ENCODE measurements around the gene EYA3.

The EYA3 gene

DNA sequence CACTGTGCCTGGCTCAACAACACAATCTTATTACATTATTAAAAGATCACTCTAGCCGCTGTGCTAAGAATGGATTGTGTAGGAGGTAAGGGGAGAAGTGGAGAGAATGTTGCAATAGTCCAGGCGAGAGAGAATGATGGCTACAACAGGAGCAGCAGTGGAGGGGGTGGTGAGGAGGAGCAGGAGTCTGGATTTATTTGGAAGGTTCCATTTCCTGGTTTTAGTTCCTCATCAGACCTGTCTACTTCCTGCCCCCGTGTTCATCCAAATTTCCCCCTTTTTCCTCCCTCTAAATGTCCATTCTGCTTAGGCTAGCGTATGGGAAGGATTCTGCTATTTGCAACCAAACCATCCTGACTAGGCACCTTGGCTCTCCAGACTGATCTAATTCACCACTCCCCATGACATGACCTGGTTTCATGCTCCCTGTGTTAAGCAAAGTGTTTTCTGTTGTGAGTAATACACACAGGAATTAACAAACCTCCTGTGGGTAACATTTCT is 35.1 kb upstream of the EYA3 start:
- TF ChIP-seq, protein P1, sequence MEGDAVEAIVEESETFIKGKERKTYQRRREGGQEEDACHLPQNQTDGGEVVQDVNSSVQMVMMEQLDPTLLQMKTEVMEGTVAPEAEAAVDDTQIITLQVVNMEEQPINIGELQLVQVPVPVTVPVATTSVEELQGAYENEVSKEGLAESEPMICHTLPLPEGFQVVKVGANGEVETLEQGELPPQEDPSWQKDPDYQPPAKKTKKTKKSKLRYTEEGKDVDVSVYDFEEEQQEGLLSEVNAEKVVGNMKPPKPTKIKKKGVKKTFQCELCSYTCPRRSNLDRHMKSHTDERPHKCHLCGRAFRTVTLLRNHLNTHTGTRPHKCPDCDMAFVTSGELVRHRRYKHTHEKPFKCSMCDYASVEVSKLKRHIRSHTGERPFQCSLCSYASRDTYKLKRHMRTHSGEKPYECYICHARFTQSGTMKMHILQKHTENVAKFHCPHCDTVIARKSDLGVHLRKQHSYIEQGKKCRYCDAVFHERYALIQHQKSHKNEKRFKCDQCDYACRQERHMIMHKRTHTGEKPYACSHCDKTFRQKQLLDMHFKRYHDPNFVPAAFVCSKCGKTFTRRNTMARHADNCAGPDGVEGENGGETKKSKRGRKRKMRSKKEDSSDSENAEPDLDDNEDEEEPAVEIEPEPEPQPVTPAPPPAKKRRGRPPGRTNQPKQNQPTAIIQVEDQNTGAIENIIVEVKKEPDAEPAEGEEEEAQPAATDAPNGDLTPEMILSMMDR (IDR thresholded peaks at IDR 0.05; ENCODE audit: extremely low read depth, insufficient read depth, missing control alignments): no peak
- in situ Hi-C loops (cut with MboI; ENCODE audit: low pct_unique_long_range_greater_than_20kb, low sequenced_read_pairs, unreplicated experiment): no loop called here
- DNase-seq (ENCODE audit: low spot score): no peak

DNA sequence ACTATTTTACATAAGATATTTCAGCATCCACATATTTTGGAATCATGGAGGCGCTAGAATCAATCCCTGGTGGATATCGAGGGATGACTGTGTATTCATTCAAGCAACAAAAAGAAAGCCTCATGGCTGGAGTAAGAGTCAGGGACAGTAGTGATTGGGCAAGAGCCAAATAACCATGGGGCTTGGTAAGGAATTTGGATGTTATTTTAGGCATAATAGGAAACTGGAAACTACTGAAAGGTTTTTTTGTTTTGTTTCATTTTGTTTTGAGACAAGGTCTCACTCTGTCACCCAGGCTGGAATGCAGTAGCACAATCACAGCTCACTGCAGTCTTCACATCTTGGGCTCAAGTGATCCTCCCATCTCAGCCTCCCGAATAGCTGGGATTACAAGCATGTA is 33.8 kb upstream of the EYA3 start:
- DNase-seq (ENCODE audit: low spot score): no peak
- in situ Hi-C loops (cut with MboI; ENCODE audit: low pct_unique_long_range_greater_than_20kb, low sequenced_read_pairs, unreplicated experiment): no loop called here

DNA sequence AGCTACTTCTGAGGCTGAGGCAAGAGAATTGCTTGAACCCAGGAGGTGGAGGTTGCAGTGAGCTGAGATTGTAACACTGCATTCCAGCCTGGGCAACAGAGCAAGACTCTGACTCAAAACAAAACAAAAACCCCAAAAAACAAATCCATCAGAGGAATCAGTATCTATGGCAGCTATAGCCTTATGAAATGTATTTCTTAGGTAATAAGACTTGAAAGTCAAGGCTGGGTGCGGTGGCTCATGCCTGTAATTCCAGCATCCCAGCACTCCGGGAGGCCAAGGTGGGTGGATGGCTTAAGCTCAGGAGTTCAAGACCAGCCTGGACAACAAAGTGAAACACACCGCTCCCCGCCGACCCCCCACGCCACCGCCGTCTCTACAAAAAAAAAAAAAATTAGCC is 31.1 kb upstream of the EYA3 start:
- in situ Hi-C loops (cut with MboI; ENCODE audit: low pct_unique_long_range_greater_than_20kb, low sequenced_read_pairs, unreplicated experiment): no loop called here
- TF ChIP-seq, protein P1 (IDR thresholded peaks at IDR 0.05; ENCODE audit: extremely low read depth, insufficient read depth, missing control alignments): no peak
- no peak for DNase-seq (ENCODE audit: low spot score)

More for the DNA sequence above, 33.8 kb upstream of the EYA3 start:
- TF ChIP-seq, protein P1 (IDR thresholded peaks at IDR 0.05; ENCODE audit: extremely low read depth, insufficient read depth, missing control alignments): no peak

DNA sequence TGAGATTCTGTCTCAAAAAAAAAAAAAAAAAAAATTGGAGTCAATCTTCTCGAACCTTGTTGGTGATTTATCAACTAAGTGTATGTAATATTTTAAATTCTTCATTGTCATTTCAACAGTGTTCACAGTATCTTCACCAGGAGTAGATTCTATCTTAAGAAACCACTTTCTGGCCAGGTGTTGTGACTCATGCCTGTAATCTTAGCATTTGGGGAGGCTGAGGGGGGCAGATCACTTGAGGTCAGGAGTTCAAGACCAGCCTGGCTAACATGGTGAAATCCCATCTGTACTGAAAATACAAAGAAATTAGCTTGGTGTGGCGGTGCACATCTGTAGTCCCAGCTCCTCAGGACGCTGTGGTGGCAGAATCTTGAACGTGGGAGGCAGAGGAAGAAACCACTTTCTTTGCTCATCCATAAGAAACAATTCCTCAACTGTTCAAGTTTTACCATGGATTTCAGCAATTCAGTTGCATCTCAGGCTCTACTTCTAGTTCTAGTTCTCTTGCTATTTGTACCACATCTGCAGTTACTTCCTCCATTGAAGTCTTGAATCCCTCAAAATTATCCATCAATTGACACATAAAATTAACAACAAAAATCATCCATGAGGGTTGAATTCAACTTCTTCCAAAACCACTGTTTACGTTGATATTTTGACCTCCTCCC is 30.4 kb upstream of the EYA3 start:
- TF ChIP-seq, protein P1 (IDR thresholded peaks at IDR 0.05; ENCODE audit: extremely low read depth, insufficient read depth, missing control alignments): no peak
- no peak for DNase-seq (ENCODE audit: low spot score)
- in situ Hi-C loops (cut with MboI; ENCODE audit: low pct_unique_long_range_greater_than_20kb, low sequenced_read_pairs, unreplicated experiment): no loop called here

DNA sequence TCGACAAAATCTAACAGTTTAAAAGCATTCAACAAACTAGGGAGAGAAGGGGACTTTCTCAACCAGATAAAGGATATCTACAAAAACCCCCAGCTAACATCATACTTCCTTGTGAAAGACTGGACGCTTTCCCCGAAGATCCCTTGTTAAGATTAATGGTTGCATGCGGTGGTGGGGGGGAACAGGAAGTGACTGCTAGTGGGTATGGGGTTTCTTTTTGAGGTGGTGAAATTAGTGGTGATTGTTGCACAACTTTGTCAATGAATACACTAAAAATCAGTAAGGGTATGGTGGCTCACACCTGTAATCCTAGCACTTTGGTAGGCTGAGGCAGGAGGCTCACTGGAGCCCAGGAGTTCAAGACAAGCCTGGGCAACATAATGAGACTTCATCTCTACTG is 26.9 kb upstream of the EYA3 start:
- DNase-seq (ENCODE audit: low spot score): no peak
- in situ Hi-C loops (cut with MboI; ENCODE audit: low pct_unique_long_range_greater_than_20kb, low sequenced_read_pairs, unreplicated experiment): no loop called here
- TF ChIP-seq, protein P1 (IDR thresholded peaks at IDR 0.05; ENCODE audit: extremely low read depth, insufficient read depth, missing control alignments): no peak

DNA sequence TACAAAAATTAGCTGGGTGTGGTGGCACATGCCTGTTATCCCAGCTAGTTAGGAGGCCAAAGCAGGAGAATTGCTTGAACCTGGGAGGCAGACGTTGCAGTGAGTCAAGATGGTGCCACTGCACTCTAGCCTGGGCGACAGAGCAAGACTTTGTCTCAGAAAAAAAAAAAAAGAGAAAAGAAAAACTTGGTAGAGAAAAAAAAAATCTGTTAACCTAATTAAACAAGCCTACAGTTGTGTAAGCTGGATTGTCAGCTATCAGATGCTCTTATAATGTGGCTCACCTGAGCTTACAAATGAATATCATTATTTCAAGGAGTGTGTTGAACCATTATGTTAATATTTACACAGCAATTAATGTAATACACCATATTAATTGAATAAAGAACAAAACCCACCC is 26.4 kb upstream of the EYA3 start:
- TF ChIP-seq, protein P1 (IDR thresholded peaks at IDR 0.05; ENCODE audit: extremely low read depth, insufficient read depth, missing control alignments): no peak

More for the DNA sequence above, 26.4 kb upstream of the EYA3 start:
- in situ Hi-C loops (cut with MboI; ENCODE audit: low pct_unique_long_range_greater_than_20kb, low sequenced_read_pairs, unreplicated experiment): no loop called here
- DNase-seq (ENCODE audit: low spot score): no peak
